Measurements from ENCODE around the gene SHISA5. TPM values are rescaled to one million over a fixed set of nuclear protein-coding genes. Genes with fewer than 3 reads are reported as not detected.

The SHISA5 gene
- total and polyA plus RNA-seq, 2 of the 4 experiments (the other 2 are of a cell fraction) = 82.3 to 162 TPM

- TF ChIP-seq CEBPB (IDR thresholded peaks at IDR 0.05; ENCODE audit: low read depth, low read length) (no peak), MAZ (IDR thresholded peaks at IDR 0.05; ENCODE audit: borderline replicate concordance, low read depth, low read length) (peak; percentile 96)
Observed at GRCh38 chr3:48472923-48473616, 30.9 kb downstream of the SHISA5 start (continued).

- Histone ChIP-seq H3K27me3 (ENCODE audit: control insufficient read depth, insufficient read depth, low read length) (no peaks in the 10 kb centered on the region), H2AFZ (replicated peaks; ENCODE audit: low read length, poor library complexity) (peak overlapping the region; percentile 95), H3K79me1 (ENCODE audit: low read depth in 1 of 2, low read length in 2 of 2) (peaks cover 4 to 56% of the 10 kb centered on the region in 2 experiments), H2BK120ac (ENCODE audit: low read depth, low read length) (peak overlapping the region; percentile 89), H4K20me1 (ENCODE audit: insufficient read depth, low read length) (no peaks in the 10 kb centered on the region; the same call in 1 of the 2 replicates), H3K4ac (ENCODE audit: low read depth, low read length) (peak overlapping the region; percentile 100), H3K9me3 (ENCODE audit: control insufficient read depth, insufficient read depth, low read length) (no peaks in the 10 kb centered on the region), H4K5ac (ENCODE audit: low read depth, low read length) (peak overlapping the region; percentile 77), H3K56ac (ENCODE audit: extremely low read depth, insufficient read depth, low read length) (peak overlapping the region; percentile 91), H3K9me1 (ENCODE audit: insufficient read depth, low read length) (peaks cover 12% of the 10 kb centered on the region; the same call in 1 of the 2 replicates), H3K36me3 (ENCODE audit: control insufficient read depth, insufficient read depth, low read length) (peaks cover 25% of the 10 kb centered on the region), H3K9ac (ENCODE audit: low read depth, low read length) (peak overlapping the region; percentile 96), H2AK9ac (replicated peaks; ENCODE audit: low read depth, low read length, poor library complexity) (peak overlapping the region; percentile 99), H3K4me3 (ENCODE audit: insufficient read depth, low read depth, low read length) (peak overlapping the region; percentile 68), H3K4me1 (ENCODE audit: control insufficient read depth, insufficient read depth, low read length) (peaks cover 6% of the 10 kb centered on the region), H2BK15ac (ENCODE audit: low read depth, low read length) (peak overlapping the region; percentile 82; the same call in 2 of the 3 replicates), H3K4me2 (ENCODE audit: low read depth, low read length) (peak overlapping the region; percentile 59), H3K23ac (ENCODE audit: low read depth, low read length) (peak overlapping the region; percentile 100), H4K8ac (ENCODE audit: low read depth in 2 of 2, low read length in 2 of 2) (peak overlapping the region; percentile 91 to 97), H2BK5ac (ENCODE audit: low read depth, low read length, poor library complexity, severe bottlenecking) (peak overlapping the region; percentile 94), H4K91ac (ENCODE audit: insufficient read depth, low read depth, low read length) (peak overlapping the region; percentile 93), H3K14ac (replicated peaks; ENCODE audit: low read depth, low read length) (peak overlapping the region; percentile 100), H2AK5ac (ENCODE audit: low read depth, low read length) (peak overlapping the region; percentile 98), H3K27ac (ENCODE audit: insufficient read depth, low read length) (peak overlapping the region; percentile 94), H3K18ac (ENCODE audit: low read depth, low read length) (peak overlapping the region; percentile 72), H2BK20ac (ENCODE audit: low read depth, low read length) (peak overlapping the region; percentile 50; the same call in 1 of the 2 replicates)
- BruUV-seq (replicated peaks) = no TSS peak
- no peak for DNase-seq
- intact Hi-C loops (cut with micrococcal nuclease) = loop anchor here (2.0 kb wide), 2 partner anchors 76 to 162 kb away; partner anchors contain the start of gene SLC26A6
- CTCF ChIA-PET = interaction anchor here (0.7 to 1.6 kb wide), 5 partner anchors 13 to 76 kb away, joined by 3 read pairs; no protein-coding TSS in a partner anchor
- in situ Hi-C loops (cut with MboI; ENCODE audit: low sequenced_read_pairs) = no loop called here
- POLR2A ChIA-PET (ENCODE audit: unreplicated experiment) = interaction anchor here (0.5 kb wide), 1 partner anchor 49 kb away, joined by 3 read pairs; no protein-coding TSS in a partner anchor
- peak; percentile 59 for ATAC-seq (ENCODE audit: low read depth)
- dilution Hi-C loops (cut with HindIII; ENCODE audit: low sequenced_read_pairs, unreplicated experiment) = no loop called here
- WGBS, 2 experiments (ENCODE audit: extremely low coverage in 2 of 2, insufficient read length in 1 of 2) = 0% methylated on average over 3 of the region's 5 CpGs; no CpG with 5 or more reads in 1 of the 2 experiments
- TF ChIP-seq CHD1 (IDR thresholded peaks at IDR 0.05; ENCODE audit: low read depth, low read length) (no peak), CEBPB (IDR thresholded peaks at IDR 0.05; ENCODE audit: low read depth, low read length) (no peak), BHLHE40 (IDR thresholded peaks at IDR 0.05; ENCODE audit: low read depth, low read length) (no peak), RCOR1 (IDR thresholded peaks at IDR 0.05; ENCODE audit: insufficient replicate concordance, low read length) (no peak), MAFK (IDR thresholded peaks at IDR 0.05; ENCODE audit: low read depth, low read length) (no peak), FOS (IDR thresholded peaks at IDR 0.05; ENCODE audit: low read depth, low read length) (no peak), POLR2A (IDR thresholded peaks at IDR 0.05; ENCODE audit: low read depth, low read length) (no peak), MXI1 (IDR thresholded peaks at IDR 0.05; ENCODE audit: borderline replicate concordance, low read depth, low read length) (no peak)
- TF ChIP-seq, protein P1, sequence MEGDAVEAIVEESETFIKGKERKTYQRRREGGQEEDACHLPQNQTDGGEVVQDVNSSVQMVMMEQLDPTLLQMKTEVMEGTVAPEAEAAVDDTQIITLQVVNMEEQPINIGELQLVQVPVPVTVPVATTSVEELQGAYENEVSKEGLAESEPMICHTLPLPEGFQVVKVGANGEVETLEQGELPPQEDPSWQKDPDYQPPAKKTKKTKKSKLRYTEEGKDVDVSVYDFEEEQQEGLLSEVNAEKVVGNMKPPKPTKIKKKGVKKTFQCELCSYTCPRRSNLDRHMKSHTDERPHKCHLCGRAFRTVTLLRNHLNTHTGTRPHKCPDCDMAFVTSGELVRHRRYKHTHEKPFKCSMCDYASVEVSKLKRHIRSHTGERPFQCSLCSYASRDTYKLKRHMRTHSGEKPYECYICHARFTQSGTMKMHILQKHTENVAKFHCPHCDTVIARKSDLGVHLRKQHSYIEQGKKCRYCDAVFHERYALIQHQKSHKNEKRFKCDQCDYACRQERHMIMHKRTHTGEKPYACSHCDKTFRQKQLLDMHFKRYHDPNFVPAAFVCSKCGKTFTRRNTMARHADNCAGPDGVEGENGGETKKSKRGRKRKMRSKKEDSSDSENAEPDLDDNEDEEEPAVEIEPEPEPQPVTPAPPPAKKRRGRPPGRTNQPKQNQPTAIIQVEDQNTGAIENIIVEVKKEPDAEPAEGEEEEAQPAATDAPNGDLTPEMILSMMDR (conservative IDR thresholded peaks at IDR 0.05; ENCODE audit: low read depth, low read length) = no peak
- TF ChIP-seq, protein P2, sequence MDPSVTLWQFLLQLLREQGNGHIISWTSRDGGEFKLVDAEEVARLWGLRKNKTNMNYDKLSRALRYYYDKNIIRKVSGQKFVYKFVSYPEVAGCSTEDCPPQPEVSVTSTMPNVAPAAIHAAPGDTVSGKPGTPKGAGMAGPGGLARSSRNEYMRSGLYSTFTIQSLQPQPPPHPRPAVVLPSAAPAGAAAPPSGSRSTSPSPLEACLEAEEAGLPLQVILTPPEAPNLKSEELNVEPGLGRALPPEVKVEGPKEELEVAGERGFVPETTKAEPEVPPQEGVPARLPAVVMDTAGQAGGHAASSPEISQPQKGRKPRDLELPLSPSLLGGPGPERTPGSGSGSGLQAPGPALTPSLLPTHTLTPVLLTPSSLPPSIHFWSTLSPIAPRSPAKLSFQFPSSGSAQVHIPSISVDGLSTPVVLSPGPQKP (IDR thresholded peaks at IDR 0.05; ENCODE audit: borderline replicate concordance, low read depth, low read length) = no peak
- TF ChIP-seq, protein P3, sequence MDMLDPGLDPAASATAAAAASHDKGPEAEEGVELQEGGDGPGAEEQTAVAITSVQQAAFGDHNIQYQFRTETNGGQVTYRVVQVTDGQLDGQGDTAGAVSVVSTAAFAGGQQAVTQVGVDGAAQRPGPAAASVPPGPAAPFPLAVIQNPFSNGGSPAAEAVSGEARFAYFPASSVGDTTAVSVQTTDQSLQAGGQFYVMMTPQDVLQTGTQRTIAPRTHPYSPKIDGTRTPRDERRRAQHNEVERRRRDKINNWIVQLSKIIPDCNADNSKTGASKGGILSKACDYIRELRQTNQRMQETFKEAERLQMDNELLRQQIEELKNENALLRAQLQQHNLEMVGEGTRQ (IDR thresholded peaks at IDR 0.05; ENCODE audit: low read depth, low read length) = no peak
Observed at GRCh38 chr3:48472673-48472922, 31.4 kb downstream of the SHISA5 start.
